NCI-H82 treated with DMSO at 0.1 percent for 48 hours (cell line): Measurements from ENCODE around the gene BPGM.
"Not testable (repeated sequence)": the region's sequence is repeated elsewhere in the genome, so short reads cannot be mapped to it uniquely, and the experiment has no call there.

Experiments
- DNase-seq: peaks from one replicate; lab custom pipeline; 2025; ENCODE audit not compliant: unreplicated experiment; lab: John Stamatoyannopoulos, UW

Gene BPGM

DNA sequence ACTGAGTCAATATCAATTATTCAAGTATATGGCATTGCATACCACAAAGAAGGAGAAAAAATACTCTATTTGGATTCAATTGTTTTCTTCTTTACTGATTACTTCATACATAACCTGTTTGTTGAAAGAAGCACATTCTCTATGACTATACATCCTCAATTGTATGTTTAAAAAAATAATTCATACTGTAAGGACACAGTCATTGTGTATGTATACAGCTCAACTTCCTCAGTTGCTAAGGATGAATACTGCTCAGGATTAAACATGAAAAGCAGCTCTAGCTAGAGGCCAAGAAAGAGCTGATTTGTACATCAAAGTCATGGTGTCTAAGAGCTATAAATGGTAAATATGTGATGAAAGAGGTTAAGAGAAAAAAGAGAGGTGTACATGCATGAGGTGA, 15.8 kb upstream of the BPGM start:
- no peak for DNase-seq

- DNase-seq, result no peak
These were observed 14.6 kb upstream of the BPGM start for GRCh38 chr7:134632052-134632451.

- peak; percentile 12 for DNase-seq
These were observed 13.6 kb upstream of the BPGM start for GRCh38 chr7:134632937-134633540.

DNA sequence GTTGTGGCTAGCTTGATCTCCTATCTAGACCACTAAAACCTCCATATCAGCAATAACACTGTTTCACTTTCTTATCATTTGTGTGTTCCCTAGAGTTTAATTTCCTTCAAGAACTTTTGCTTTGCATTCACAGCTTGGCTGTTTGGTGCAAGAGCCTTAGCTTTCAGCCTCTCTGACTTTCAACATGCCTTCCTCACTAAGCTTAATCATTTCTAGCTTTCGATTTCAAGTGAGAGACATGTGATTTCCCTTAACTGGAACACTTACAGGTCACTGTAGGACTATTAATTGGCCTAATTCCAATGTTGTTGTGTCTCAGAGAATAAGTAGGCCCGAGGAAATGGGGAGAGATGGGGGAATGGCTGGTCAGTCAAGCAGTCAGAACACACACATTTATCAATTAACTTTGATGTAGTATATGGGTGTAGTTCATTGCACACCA, 10.6 kb upstream of the BPGM start:
- DNase-seq, result no peak

DNA sequence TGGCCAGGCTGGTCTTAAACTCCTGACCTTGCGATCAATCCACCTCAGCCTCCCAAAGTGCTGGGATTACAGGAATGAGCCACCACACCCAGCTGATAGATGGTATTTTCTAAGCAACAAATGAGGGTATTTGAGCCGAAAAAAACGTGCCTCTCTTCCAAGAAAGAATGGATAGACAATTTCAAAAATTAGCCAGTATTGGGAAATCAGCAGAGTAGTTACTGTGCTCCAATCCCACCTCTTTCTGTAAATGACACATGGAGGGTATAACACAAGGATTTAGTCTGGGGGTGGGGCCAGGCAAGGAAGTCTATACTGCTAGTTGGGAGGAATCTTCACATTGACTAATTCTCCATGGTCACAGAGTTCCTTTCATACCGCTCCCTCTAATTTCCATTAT, 9.2 kb upstream of the BPGM start:
- DNase-seq, result no peak

GRCh38 chr7:134637934-134638719, 8.5 kb upstream of the BPGM start:
- DNase-seq, result no peak

DNA sequence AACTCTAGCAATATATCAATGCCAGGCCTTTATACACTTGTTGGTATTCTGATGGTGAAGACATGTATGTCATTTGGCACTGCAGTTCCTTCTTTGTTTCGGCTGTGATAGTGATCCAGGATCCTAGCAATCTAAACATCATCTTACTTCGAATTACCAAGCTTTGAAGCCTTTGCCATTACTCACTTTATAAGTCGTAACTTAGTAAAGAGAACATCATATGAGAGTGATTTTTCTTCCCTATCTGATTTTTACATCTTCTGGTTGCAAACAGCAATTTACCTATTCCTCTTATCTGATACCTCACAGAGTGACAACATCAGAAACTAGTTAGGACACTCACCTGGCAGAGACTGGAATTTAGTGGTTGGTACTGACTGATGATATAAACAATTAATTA, 7.6 kb upstream of the BPGM start:
- no peak for DNase-seq

- DNase-seq, result no peak
These were observed 6.9 kb upstream of the BPGM start for GRCh38 chr7:134639683-134640279.

- DNase-seq, result no peak
These were observed 5.6 kb upstream of the BPGM start for GRCh38 chr7:134640842-134641715.

DNA sequence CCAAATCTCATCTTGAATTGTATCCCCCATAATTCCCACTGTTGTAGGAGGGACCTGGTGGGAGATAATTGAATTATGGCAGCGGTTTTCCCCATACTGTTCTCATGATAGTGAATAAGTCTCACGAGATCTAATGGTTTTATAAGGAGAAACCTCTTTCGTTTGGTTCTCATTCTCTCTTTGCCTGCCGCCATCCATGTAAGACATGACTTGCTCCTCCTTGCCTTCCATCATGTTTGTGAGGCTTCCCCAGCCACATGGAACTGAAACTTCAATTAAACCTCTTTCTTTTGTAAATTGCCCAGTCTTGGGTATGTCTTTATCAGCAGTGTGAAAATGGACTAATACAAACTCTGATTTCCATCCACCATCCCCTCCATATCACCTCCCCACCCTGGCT, 4.7 kb upstream of the BPGM start:
- DNase-seq, result not testable (repeated sequence)

DNA sequence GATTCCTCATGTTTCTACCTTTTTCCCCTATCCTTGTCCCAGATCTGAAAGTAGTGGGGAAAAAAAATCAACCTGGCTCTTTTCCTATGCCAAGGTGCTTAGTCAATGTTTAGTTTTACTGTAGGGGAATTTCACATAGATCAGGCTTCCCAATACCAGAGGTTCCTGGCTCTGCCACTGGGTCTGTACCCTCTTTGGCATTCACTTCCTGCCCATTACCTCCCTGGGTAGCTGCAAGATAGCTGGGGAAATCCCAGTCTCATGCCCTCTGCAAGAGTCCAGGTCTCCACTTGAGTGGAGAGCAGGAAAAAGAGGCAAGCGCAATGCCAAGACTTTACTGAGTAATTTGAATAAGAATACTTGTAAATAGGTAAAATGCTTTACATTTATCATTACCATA, 3.5 kb upstream of the BPGM start:
- no peak for DNase-seq

GRCh38 chr7:134645478-134645877, 1.2 kb upstream of the BPGM start:
- no peak for DNase-seq

GRCh38 chr7:134645935-134646334, 718 bp upstream of the BPGM start:
- DNase-seq, result no peak

- no peak for DNase-seq
These were observed 1.8 kb downstream of the BPGM start for GRCh38 chr7:134648456-134648855.

- no peak for DNase-seq
These were observed 2.6 kb downstream of the BPGM start for GRCh38 chr7:134649226-134649775.

- no peak for DNase-seq
These were observed 5.3 kb downstream of the BPGM start for GRCh38 chr7:134651991-134652390.

GRCh38 chr7:134654104-134654775, 7.6 kb downstream of the BPGM start:
- DNase-seq, result no peak

- no peak for DNase-seq
These were observed 10.9 kb downstream of the BPGM start for GRCh38 chr7:134657526-134657925.

DNA sequence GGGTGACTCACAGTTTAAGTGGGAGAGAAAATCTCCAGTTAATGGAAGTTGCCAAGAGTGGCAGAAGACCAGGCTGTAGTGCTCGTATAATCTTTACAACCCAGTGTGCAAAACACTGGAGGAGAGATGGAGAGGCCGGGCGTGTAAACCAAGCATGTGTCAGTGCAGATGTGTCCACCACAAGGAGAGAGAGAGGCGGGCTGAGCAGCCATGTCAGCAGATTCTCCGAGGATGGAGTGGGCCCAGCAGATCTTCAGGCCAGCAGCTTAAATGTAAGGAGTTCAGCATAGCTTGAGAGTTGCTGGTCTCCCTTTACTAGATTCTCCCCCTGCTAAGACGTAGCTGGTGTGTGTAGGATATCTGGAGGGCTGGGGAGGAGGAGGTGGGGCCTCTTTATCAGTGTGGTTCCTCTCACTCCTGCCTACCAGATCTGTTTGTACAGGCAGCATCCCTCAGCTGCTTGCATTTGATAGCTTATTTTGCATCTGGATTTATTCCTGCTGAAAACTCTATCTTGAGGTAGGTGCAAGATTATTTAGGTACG, 13.7 kb downstream of the BPGM start:
- DNase-seq, result no peak

DNA sequence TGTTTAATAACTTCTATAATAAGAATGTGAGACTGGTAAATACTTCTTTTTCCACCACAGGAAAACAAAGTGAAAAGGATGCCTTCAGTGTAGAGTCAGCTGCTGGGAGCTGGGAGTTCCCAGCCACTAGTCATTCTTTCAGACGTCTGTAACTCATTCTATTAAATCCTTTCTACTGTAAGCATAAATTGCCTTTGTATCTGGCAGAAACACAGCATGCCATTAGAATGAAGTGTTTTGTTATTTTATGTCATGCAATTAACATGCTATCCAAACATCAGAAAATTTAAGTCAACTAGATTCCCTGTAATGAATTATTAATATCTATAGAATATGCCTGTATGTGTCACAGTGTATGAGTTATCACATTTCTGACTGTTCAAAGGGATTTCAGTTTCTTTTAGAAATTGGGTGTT, 14.3 kb downstream of the BPGM start:
- no peak for DNase-seq
